H9 (cell line): ENCODE measurements around the gene NXPH4. TPM values are rescaled to one million over a fixed set of nuclear protein-coding genes. Genes with fewer than 3 reads are reported as not detected.

Experiments
- DNase-seq: peaks from one replicate; pipeline ENCODE4 v3.0.0-alpha.2; 2017
- H2AFZ ChIP-seq: one replicate; pipeline ENCODE4 v1.6.1; 2013; ENCODE audit warnings: mild to moderate bottlenecking, low read length, control low read depth, moderate library complexity
- H2AK5ac ChIP-seq: 2 replicates; pipeline ENCODE4 v1.6.1; 2013; ENCODE audit warnings: low read length, control low read depth, mixed read lengths; ENCODE audit not compliant: insufficient read length
- H2BK120ac ChIP-seq: one replicate; pipeline ENCODE4 v1.6.1; 2013; ENCODE audit warnings: low read depth, mild to moderate bottlenecking, low read length, control low read depth, inconsistent platforms; ENCODE audit not compliant: poor library complexity, severe bottlenecking
- H2BK12ac ChIP-seq: 2 replicates; pipeline ENCODE4 v1.6.1; 2013; ENCODE audit warnings: low read length, control low read depth, mixed read lengths, low read depth; ENCODE audit not compliant: insufficient read length
- H2BK15ac ChIP-seq: 2 replicates; pipeline ENCODE4 v1.6.1; 2013; ENCODE audit warnings: low read depth, low read length, control low read depth
- H2BK20ac ChIP-seq: one replicate; pipeline ENCODE4 v1.6.1; 2013; ENCODE audit warnings: low read depth, mild to moderate bottlenecking, low read length, control low read depth, inconsistent platforms; ENCODE audit not compliant: poor library complexity, severe bottlenecking
- H2BK5ac ChIP-seq: 2 replicates; pipeline ENCODE4 v1.6.1; 2013; ENCODE audit warnings: low read length, control low read depth, mixed read lengths; ENCODE audit not compliant: insufficient read length
- H3K14ac ChIP-seq: 2 replicates; pipeline ENCODE4 v1.6.1; 2013; ENCODE audit warnings: low read length, control low read depth; ENCODE audit not compliant: insufficient read depth
- H3K18ac ChIP-seq: 2 replicates; pipeline ENCODE4 v1.6.1; 2013; ENCODE audit warnings: low read depth, mild to moderate bottlenecking, mixed read lengths, low read length, control low read depth; ENCODE audit not compliant: insufficient read length
- H3K23ac ChIP-seq: 2 replicates; pipeline ENCODE4 v1.6.1; 2013; ENCODE audit warnings: low read length, control low read depth, mixed read lengths, low read depth; ENCODE audit not compliant: insufficient read length
- H3K23me2 ChIP-seq: 2 replicates; pipeline ENCODE4 v1.6.1; 2013; ENCODE audit warnings: low read depth, mild to moderate bottlenecking, mixed read lengths, low read length, control low read depth; ENCODE audit not compliant: insufficient read length, poor library complexity, severe bottlenecking
- H3K27ac ChIP-seq: 2 replicates; pipeline ENCODE4 v1.5.1; 2013; ENCODE audit warnings: low read length, control low read depth, mixed read lengths, low read depth; ENCODE audit not compliant: insufficient read length
- H3K27me3 ChIP-seq: 2 replicates; pipeline ENCODE4 v1.6.1; 2013; ENCODE audit warnings: low read length, control low read depth, inconsistent platforms; ENCODE audit not compliant: insufficient read depth
- H3K4ac ChIP-seq: 2 replicates; pipeline ENCODE4 v1.6.1; 2013; ENCODE audit warnings: low read depth, mild to moderate bottlenecking, control low read depth, inconsistent platforms, low read length, moderate library complexity
- H3K4me1 ChIP-seq: 2 replicates; pipeline ENCODE4 v1.6.1; 2013; ENCODE audit warnings: low read length, control low read depth, inconsistent platforms; ENCODE audit not compliant: insufficient read depth
- H3K4me2 ChIP-seq: 2 replicates; pipeline ENCODE4 v1.6.1; 2013; ENCODE audit warnings: low read length, control low read depth, mixed read lengths; ENCODE audit not compliant: insufficient read length, insufficient read depth
- H3K56ac ChIP-seq: 2 replicates; pipeline ENCODE4 v1.6.1; 2013; ENCODE audit warnings: low read depth, mild to moderate bottlenecking, mixed read lengths, low read length, control low read depth; ENCODE audit not compliant: insufficient read length
- H3K79me1 ChIP-seq: 2 replicates; pipeline ENCODE4 v1.6.1; 2013; ENCODE audit warnings: low read depth, mild to moderate bottlenecking, moderate library complexity, low read length, control low read depth, inconsistent platforms; ENCODE audit not compliant: insufficient read depth, poor library complexity, severe bottlenecking
- H3K79me2 ChIP-seq: 2 replicates; pipeline ENCODE4 v1.6.1; 2013; ENCODE audit warnings: low read length, control low read depth, inconsistent platforms; ENCODE audit not compliant: insufficient read depth
- H3K9ac ChIP-seq: 2 replicates; pipeline ENCODE4 v1.6.1; 2013; ENCODE audit warnings: low read length, control low read depth, mixed read lengths; ENCODE audit not compliant: insufficient read length; ENCODE audit errors: extremely low read depth
- H3K9me3 ChIP-seq: one replicate; pipeline ENCODE4 v1.6.1; 2013; ENCODE audit warnings: low read depth, low read length, inconsistent platforms; ENCODE audit not compliant: control insufficient read depth
- H3T11ph ChIP-seq: one replicate; pipeline ENCODE4 v1.6.1; 2013; ENCODE audit warnings: mild to moderate bottlenecking, low read length, control low read depth, inconsistent platforms
- H4K20me1 ChIP-seq: one replicate; pipeline ENCODE4 v1.6.1; 2013; ENCODE audit not compliant: control insufficient read depth, insufficient read length, insufficient read depth
- H4K5ac ChIP-seq: 2 replicates; pipeline ENCODE4 v1.6.1; 2013; ENCODE audit warnings: low read depth, mild to moderate bottlenecking, mixed read lengths, low read length, control low read depth; ENCODE audit not compliant: insufficient read length
- H4K8ac ChIP-seq: replicated peaks from 2 replicates; pipeline ENCODE4 v1.6.1; 2013; ENCODE audit warnings: low read length, control low read depth, mixed read lengths, low read depth; ENCODE audit not compliant: insufficient read length
- H4K91ac ChIP-seq: 2 replicates; pipeline ENCODE4 v1.6.1; 2013; ENCODE audit warnings: low read depth, mild to moderate bottlenecking, moderate library complexity, mixed read lengths, low read length, control low read depth; ENCODE audit not compliant: insufficient read length
- H3K27ac Mint-ChIP-seq, 3 experiments: 2 replicates in 2 of 3; 3 replicates in 1 of 3; pipeline ENCODE4 v1.8.0; 2020 to 2021; ENCODE audit warnings: mixed read lengths in 3 of 3, mild to moderate bottlenecking in 1 of 3, moderate library complexity in 1 of 3
- H3K27me3 Mint-ChIP-seq: 2 replicates; pipeline ENCODE4 v1.8.0; 2021; ENCODE audit warnings: low read depth, mild to moderate bottlenecking, moderate library complexity, mixed read lengths
- H3K36me3 Mint-ChIP-seq, 3 experiments: 2 replicates in 2 of 3; 3 replicates in 1 of 3; pipeline ENCODE4 v1.8.0; 2020 to 2021; ENCODE audit warnings: low read depth in 3 of 3, mixed read lengths in 3 of 3; ENCODE audit not compliant: insufficient read depth in 1 of 3
- H3K4me1 Mint-ChIP-seq, 2 experiments: 2 replicates each; pipeline ENCODE4 v1.8.0; 2020; ENCODE audit warnings: mixed read lengths in 2 of 2
- H3K4me3 Mint-ChIP-seq, 2 experiments: 2 replicates in 1 of 2; 3 replicates in 1 of 2; pipeline ENCODE4 v1.8.0; 2020 to 2021; ENCODE audit warnings: mild to moderate bottlenecking in 2 of 2, mixed read lengths in 2 of 2, moderate library complexity in 1 of 2
- H3K9me3 Mint-ChIP-seq, 2 experiments: 2 replicates in 1 of 2; 3 replicates in 1 of 2; pipeline ENCODE4 v1.8.0; 2020; ENCODE audit warnings: mild to moderate bottlenecking in 2 of 2, mixed read lengths in 2 of 2, moderate library complexity in 1 of 2
- CTCF ChIP-seq: fragments of 200-600 bp; sonication (generic); conservative IDR thresholded peaks from 3 replicates; pipeline ENCODE4 v1.8.0; 2021; ENCODE audit warnings: antibody characterized with exemption, mild to moderate bottlenecking
- WGBS: extraction: QIAGEN DNeasy Blood & Tissue Kit; methylation state at CpG from one replicate; pipeline ENCODE4 v1.1.7; 2013; ENCODE audit warnings: missing lambda C conversion rate, low lambda C conversion rate, mixed read lengths; ENCODE audit not compliant: insufficient read length; ENCODE audit errors: extremely low coverage; 5-methylcytosine and 5-hydroxymethylcytosine counted together
- total RNA-seq: library from RNA; stranded (reverse); gene quantifications from 2 replicates; pipeline ENCODE4 v1.2.1, GENCODE V29; 2021

Gene NXPH4
- total RNA-seq, 1 experiment from 2014 or later, result 2.1 TPM

- Mint-ChIP-seq H3K27me3 (no peaks in the 10 kb centered on the region), H3K4me1 (no peaks in the 10 kb centered on the region), H3K36me3 (peaks cover 45 to 91% (median 87%) of the 10 kb centered on the region in 3 experiments), H3K4me3 (no peak overlapping the region), H3K9me3 (no peaks in the 10 kb centered on the region), H3K27ac (no peak overlapping the region)
- H3K4ac ChIP-seq, result no peak overlapping the region
- H3K79me1 ChIP-seq, result no peaks in the 10 kb centered on the region
- no peaks in the 10 kb centered on the region for H3K79me2 ChIP-seq
- H3K4me2 ChIP-seq, result no peak overlapping the region
- H4K91ac ChIP-seq, result no peak overlapping the region
- H2BK20ac ChIP-seq, result no peak overlapping the region
- no peak overlapping the region for H2BK15ac ChIP-seq
- no peaks in the 10 kb centered on the region for H3K27me3 ChIP-seq
- no peaks in the 10 kb centered on the region for H4K20me1 ChIP-seq
- H2BK5ac ChIP-seq, result no peak overlapping the region
- no peak overlapping the region for H3K23ac ChIP-seq
- no peaks in the 10 kb centered on the region for H3K9me3 ChIP-seq
- H2AFZ ChIP-seq, result no peak overlapping the region
- no peak for DNase-seq
- no peak for TF ChIP-seq CTCF
- no CpG with 5 or more reads among the region's 26 CpGs for WGBS
- no peak overlapping the region for H4K8ac ChIP-seq
- no peak overlapping the region for H4K5ac ChIP-seq
- H2BK12ac ChIP-seq, result no peak overlapping the region
- no peak overlapping the region for H3K14ac ChIP-seq
- H3T11ph ChIP-seq, result no peak overlapping the region
- no peak overlapping the region for H3K18ac ChIP-seq
- H3K4me1 ChIP-seq, result no peaks in the 10 kb centered on the region
- no peak overlapping the region for H3K27ac ChIP-seq
- no peak overlapping the region for H3K56ac ChIP-seq
- no peak overlapping the region for H2BK120ac ChIP-seq
- H2AK5ac ChIP-seq, result no peak overlapping the region
- no peak overlapping the region for H3K9ac ChIP-seq
- H3K23me2 ChIP-seq, result no peaks in the 10 kb centered on the region
Observed at GRCh38 chr12:57205186-57205585, 11.4 kb upstream of the NXPH4 start.
